ENCODE results near the gene FLVCR1.

FLVCR1 gene

DNA sequence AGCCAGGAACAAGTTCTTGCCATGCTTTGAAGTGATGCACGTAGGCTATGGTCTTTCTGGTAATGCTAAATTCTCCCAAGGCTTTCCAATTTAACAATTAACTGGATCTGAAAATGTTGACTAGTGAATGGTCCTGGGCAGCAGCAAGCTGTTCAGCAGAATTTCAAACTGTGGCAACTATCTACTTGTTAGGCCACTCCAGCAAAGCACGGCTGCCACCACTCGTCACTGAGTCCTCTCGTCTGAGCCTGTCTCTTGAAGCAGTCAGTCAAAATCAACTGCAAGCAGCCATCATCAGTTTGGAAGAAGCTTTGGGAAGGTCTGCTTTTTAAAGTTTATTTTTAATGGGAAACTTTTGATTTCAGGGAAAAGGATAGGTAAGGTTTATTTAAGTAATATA, 6.1 kb downstream of the FLVCR1 start:
- H3K27ac ChIP-seq, result no peak overlapping the region
- TF ChIP-seq ZFX (IDR thresholded peaks at IDR 0.05; ENCODE audit: borderline replicate concordance), result no peak
- no peak for TF ChIP-seq CTCF (IDR thresholded peaks at IDR 0.05)

DNA sequence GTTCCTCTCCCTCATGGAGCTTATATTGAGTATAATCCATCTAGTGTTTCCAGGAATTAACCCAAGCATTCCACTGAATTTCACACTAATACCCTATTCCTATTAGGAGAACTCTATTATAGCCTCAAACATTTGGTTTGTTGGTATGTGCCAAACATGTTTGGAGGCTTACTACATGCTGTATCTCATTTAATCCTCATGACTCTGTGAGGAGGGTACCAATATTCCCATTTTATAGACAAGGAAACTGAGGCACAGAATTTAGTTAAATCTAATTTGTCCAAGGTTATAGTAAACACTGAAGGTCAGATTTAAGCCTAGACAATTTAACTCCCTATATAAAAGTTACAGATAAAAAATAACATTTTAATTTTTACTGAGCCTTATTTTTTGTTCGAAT, 9.1 kb downstream of the FLVCR1 start:
- H3K27ac ChIP-seq, result no peak overlapping the region
- TF ChIP-seq CTCF (IDR thresholded peaks at IDR 0.05), result no peak
- TF ChIP-seq ZFX (IDR thresholded peaks at IDR 0.05; ENCODE audit: borderline replicate concordance), result no peak

DNA sequence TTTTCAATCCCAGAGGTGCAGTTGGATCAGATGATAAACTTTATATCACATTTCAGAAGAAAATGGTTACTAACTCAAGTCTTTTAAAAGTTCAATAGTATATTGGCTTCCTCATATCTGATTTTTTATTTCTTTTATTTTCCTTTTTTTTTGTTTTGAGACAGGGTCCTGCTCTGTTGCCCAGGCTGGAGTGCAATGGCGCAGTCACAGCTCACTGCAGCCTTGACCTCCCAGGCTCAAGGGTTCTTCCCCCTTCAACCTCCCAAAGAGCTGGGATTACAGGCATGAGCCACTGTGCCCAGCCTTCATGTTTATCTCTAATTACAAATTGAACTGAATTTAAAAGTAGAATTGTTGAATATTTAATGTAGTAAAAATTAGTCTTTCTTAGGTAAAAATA, 13.9 kb downstream of the FLVCR1 start:
- no peak overlapping the region for H3K27ac ChIP-seq
- TF ChIP-seq CTCF (IDR thresholded peaks at IDR 0.05), result no peak
- TF ChIP-seq ZFX (IDR thresholded peaks at IDR 0.05; ENCODE audit: borderline replicate concordance), result no peak

GRCh38 chr1:212873518-212873917, 15.4 kb downstream of the FLVCR1 start:
- TF ChIP-seq CTCF (IDR thresholded peaks at IDR 0.05), result no peak
- no peak for TF ChIP-seq ZFX (IDR thresholded peaks at IDR 0.05; ENCODE audit: borderline replicate concordance)
- no peak overlapping the region for H3K27ac ChIP-seq

- TF ChIP-seq ZFX (IDR thresholded peaks at IDR 0.05; ENCODE audit: borderline replicate concordance) (no peak), CTCF (IDR thresholded peaks at IDR 0.05) (no peak)
These were observed 20.3 kb downstream of the FLVCR1 start for GRCh38 chr1:212878418-212878817.

GRCh38 chr1:212879947-212880690, 22.0 kb downstream of the FLVCR1 start:
- TF ChIP-seq CTCF (IDR thresholded peaks at IDR 0.05) (no peak), ZFX (IDR thresholded peaks at IDR 0.05; ENCODE audit: borderline replicate concordance) (no peak)
- H3K27ac ChIP-seq, result no peak overlapping the region

More at GRCh38 chr1:212878418-212878817, 20.3 kb downstream of the FLVCR1 start:
- no peak overlapping the region for H3K27ac ChIP-seq

- H3K27ac ChIP-seq, result no peak overlapping the region
- TF ChIP-seq ZFX (IDR thresholded peaks at IDR 0.05; ENCODE audit: borderline replicate concordance) (no peak), CTCF (IDR thresholded peaks at IDR 0.05) (no peak)
These were observed 26.5 kb downstream of the FLVCR1 start for GRCh38 chr1:212884592-212884991.

Data from 22Rv1 (cell line).